Measurements from ENCODE around the gene HOXA10.

HOXA10 gene

DNA sequence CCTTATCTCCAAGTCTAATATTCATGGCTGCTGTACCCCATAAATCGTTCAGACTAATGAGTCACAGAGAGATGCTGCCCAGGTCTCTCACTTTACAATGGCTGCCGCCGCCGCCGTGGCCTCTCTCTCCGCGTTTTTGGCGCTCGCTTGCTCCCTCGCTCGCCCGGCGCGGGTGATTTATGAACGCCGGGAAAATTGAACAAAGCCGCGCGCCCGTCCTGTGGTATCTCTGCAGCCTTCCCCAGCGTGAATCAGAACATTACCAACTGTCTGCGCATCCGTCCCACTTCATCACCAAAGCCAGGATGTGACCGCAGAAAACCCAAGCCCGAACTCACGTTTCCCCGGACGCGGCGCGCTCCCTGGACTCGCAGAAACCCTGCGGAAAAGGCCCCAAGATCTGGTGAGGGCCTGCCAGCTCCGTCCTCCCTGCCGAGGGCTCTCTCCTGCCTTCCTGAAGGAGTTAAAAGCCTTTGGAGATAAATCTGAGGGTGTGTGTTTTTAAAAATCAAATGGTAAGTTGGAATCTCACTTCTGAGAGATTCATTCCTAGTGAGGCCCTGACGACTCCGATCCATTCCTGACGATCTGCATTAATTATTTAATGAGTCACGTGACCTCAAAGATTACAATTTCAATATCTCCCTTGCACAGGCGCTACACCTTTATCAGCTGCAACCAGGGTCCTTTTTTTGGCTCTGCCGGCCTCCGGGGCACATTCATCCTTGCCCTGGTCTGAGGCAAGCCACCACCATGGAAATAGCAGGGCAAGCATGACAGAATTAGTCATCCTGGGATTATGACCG lies 49.8 kb downstream of the HOXA10 start:
- DNase-seq (ENCODE audit: low read depth): no peak
- no peak overlapping the region for H3K4me3 ChIP-seq (ENCODE audit: low read depth, low read length)
- TF ChIP-seq, protein P1, sequence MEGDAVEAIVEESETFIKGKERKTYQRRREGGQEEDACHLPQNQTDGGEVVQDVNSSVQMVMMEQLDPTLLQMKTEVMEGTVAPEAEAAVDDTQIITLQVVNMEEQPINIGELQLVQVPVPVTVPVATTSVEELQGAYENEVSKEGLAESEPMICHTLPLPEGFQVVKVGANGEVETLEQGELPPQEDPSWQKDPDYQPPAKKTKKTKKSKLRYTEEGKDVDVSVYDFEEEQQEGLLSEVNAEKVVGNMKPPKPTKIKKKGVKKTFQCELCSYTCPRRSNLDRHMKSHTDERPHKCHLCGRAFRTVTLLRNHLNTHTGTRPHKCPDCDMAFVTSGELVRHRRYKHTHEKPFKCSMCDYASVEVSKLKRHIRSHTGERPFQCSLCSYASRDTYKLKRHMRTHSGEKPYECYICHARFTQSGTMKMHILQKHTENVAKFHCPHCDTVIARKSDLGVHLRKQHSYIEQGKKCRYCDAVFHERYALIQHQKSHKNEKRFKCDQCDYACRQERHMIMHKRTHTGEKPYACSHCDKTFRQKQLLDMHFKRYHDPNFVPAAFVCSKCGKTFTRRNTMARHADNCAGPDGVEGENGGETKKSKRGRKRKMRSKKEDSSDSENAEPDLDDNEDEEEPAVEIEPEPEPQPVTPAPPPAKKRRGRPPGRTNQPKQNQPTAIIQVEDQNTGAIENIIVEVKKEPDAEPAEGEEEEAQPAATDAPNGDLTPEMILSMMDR (IDR thresholded peaks at IDR 0.05; ENCODE audit: control insufficient read depth, extremely low read depth, insufficient read depth): no peak

DNA sequence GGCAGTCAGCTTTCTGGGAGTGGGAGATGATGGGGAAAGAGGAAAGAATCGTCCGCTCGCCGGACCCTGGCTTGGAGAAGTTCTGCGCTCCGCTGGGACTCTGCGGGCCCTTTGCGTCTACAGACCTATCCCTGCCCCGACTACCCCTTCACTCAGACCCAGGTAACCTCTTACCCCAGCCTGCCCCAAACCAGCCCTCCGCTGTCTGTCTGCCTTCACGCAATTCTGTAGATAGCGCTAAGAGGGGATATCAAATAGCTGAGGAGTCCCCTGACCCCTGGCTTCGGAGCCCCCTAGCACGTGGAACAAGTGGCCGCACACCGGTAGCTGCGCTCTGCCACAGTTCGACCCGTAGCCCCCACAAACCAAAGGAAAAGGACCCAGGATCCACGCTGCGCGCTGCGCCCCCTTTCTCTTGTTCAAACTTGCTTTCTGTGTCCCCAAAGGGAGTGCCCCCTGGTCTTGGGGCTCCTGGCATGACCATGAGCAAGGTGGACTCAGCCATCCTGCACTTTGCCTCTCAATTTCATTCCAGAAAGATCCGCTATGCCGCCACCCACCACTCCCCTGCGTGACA lies 50.6 kb downstream of the HOXA10 start:
- H3K4me3 ChIP-seq (ENCODE audit: low read depth, low read length): no peak overlapping the region
- DNase-seq (ENCODE audit: low read depth): no peak
- TF ChIP-seq, protein P1 (IDR thresholded peaks at IDR 0.05; ENCODE audit: control insufficient read depth, extremely low read depth, insufficient read depth): no peak

DNA sequence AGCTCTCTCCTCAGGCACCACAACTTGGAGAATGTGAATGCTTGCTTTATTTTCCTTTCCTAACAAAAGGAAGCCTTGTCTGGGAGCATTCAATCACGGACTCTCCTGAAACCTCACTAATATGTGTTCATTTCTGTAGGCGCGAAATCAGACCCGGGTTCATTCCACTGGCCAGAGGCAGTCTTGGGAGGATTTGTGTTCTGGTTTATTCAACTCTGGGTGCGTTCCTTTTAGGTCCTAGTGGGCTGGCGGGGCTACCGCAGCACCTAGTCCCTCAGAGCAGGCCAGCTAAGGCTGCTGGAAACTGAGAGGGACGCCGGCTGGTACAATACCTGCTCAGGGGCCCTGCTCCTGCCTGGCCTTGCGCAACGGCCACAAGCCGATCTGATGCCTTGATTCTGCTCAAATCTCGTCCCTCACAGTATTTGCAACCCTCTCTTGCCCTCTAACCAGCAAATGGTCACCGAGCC lies 51.1 kb downstream of the HOXA10 start:
- H3K4me3 ChIP-seq (ENCODE audit: low read depth, low read length): no peak overlapping the region
- no peak for DNase-seq (ENCODE audit: low read depth)

DNA sequence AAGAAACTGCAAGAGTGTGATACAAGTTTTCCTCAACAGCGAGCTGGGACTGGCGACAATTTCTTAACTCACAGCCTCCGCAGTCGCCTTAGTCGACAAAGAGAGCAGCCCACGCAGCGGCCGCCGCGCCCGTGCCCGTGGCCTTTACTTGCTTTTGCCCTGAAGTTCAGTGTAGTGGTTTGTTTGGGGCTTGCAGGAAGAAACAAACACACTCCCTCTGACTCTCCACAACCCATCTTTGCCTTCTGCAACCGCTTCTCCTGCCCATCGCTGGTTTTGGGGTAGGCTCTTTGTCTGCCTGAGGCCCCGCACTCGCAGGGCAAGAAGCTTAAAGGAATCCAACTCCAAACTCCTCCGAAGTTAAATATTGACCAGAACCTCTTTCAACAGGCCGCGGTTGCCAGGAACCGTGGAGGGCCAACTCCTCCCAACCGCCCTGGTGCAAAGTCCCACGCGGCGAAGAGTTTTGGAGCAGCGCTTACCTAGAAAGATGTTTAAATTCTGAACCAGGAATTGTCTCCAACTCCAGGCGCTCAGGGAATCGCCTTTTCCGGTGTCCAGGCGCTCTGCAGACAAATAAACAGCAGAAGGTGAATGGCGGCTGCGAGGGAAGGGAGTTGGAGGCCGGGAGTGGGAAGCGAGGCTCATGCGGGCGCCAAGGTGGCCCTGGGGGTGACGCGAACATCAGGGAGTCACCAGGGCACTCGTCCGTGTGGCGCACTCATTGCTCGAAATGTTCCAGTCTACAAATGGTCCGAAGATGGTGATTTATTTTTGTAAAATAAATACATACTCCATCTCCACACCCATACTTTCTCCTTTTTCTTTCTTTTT lies 51.8 kb downstream of the HOXA10 start:
- no peak for DNase-seq (ENCODE audit: low read depth)
- no peak overlapping the region for H3K4me3 ChIP-seq (ENCODE audit: low read depth, low read length)
- TF ChIP-seq, protein P1 (IDR thresholded peaks at IDR 0.05; ENCODE audit: control insufficient read depth, extremely low read depth, insufficient read depth): no peak

More for the DNA sequence above, 51.1 kb downstream of the HOXA10 start:
- TF ChIP-seq, protein P1 (IDR thresholded peaks at IDR 0.05; ENCODE audit: control insufficient read depth, extremely low read depth, insufficient read depth): no peak

DNA sequence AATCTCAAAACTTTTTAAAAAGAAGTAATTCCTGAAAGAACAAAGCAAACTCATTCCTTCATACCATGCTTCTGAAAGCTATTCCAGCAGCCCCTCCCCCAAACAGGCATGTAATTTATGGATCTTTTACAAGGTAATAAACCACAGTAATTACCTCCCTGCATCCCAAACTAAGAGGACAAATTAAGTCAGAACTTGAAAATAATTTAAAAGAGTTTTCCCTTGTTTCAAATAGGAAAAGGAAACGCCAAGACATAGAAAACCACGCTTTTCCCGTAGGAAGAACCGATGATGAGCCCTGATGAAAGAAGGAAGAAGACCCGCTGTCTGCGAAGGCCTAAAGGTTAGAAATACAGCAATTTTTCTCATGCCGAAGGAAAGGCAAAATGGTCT lies 52.4 kb downstream of the HOXA10 start:
- TF ChIP-seq, protein P1 (IDR thresholded peaks at IDR 0.05; ENCODE audit: control insufficient read depth, extremely low read depth, insufficient read depth): no peak
- DNase-seq (ENCODE audit: low read depth): no peak
- no peak overlapping the region for H3K4me3 ChIP-seq (ENCODE audit: low read depth, low read length)

All from LNCaP clone FGC (cell line).